Epithelial cell of prostate (primary cell): ENCODE results near the gene ZNF236.
"Not testable (repeated sequence)": the region's sequence is repeated elsewhere in the genome, so short reads cannot be mapped to it uniquely, and the experiment has no call there.

Source experiments
- DNase-seq: peaks from one replicate; pipeline ENCODE4 v3.0.0-alpha.2; 2011; ENCODE audit warnings: low read depth, low spot score
- H3K27ac ChIP-seq: fragments of 450-650 bp; 2 replicates; pipeline ENCODE4 v1.5.1; 2017; ENCODE audit warnings: mild to moderate bottlenecking

The ZNF236 gene

GRCh38 chr18:77015169-77015568 is 192.8 kb downstream of the ZNF236 start:
- no peak overlapping the region for H3K27ac ChIP-seq
- DNase-seq: no peak

GRCh38 chr18:77015771-77016710 is 193.7 kb downstream of the ZNF236 start:
- no peak overlapping the region for H3K27ac ChIP-seq
- no peak for DNase-seq

- DNase-seq: no peak
- H3K27ac ChIP-seq: no peak overlapping the region
These were observed 194.6 kb downstream of the ZNF236 start for GRCh38 chr18:77016936-77017335.

- no peak overlapping the region for H3K27ac ChIP-seq
- DNase-seq: no peak
These were observed 195.0 kb downstream of the ZNF236 start for GRCh38 chr18:77017355-77017754.

GRCh38 chr18:77018650-77019049 is 196.3 kb downstream of the ZNF236 start:
- DNase-seq, H3K27ac ChIP-seq: not testable (repeated sequence)

- H3K27ac ChIP-seq: no peak overlapping the region
- DNase-seq: no peak
These were observed 197.3 kb downstream of the ZNF236 start for GRCh38 chr18:77019641-77020040.
